Measurements from ENCODE around the gene CDK19. TPM values are rescaled to one million over a fixed set of nuclear protein-coding genes. Genes with fewer than 3 reads are reported as not detected.

The CDK19 gene
- total and polyA plus RNA-seq, 2 experiments from 2014 or later, result 7.7 to 10.1 TPM

- TF ChIP-seq CTCF (conservative IDR thresholded peaks at IDR 0.05; ENCODE audit: low read depth in 2 of 2) (no peak), ZNF331 (CRISPR knock-in tag; IDR thresholded peaks at IDR 0.05; ENCODE audit: low read depth) (no peak), EZH2phosphoT487 (IDR thresholded peaks at IDR 0.05; ENCODE audit: unreplicated experiment) (no peak), JUNB (IDR thresholded peaks at IDR 0.05; ENCODE audit: unreplicated experiment) (no peak), ETS1 (IDR thresholded peaks at IDR 0.05) (no peak), NANOG (IDR thresholded peaks at IDR 0.05; ENCODE audit: borderline replicate concordance) (no peak)
Observed at GRCh38 chr6:110608151-110608550, 207.1 kb downstream of the CDK19 start (continued).

GRCh38 chr6:110606151-110606550, 209.1 kb downstream of the CDK19 start:
- no peak overlapping the region for H3K27ac ChIP-seq (ENCODE audit: low read depth)
- H3K4me1 Mint-ChIP-seq, result peaks cover 4% of the 10 kb centered on the region; the same call in 2 of the 3 replicates
- no peaks in the 10 kb centered on the region for H3K27me3 ChIP-seq (ENCODE audit: insufficient read depth)
- H3K27ac Mint-ChIP-seq, result no peak overlapping the region
- H3K9me3 Mint-ChIP-seq, result no peaks in the 10 kb centered on the region
- no peak overlapping the region for H3K4me2 ChIP-seq
- no peaks in the 10 kb centered on the region for H3K79me2 ChIP-seq (replicated peaks; ENCODE audit: insufficient read depth)
- no peak overlapping the region for H2AFZ ChIP-seq
- no peak for ATAC-seq
- no peaks in the 10 kb centered on the region for H4K20me1 ChIP-seq (replicated peaks; ENCODE audit: insufficient read depth)
- no peak for DNase-seq (ENCODE audit: low spot score)
- H3K27me3 Mint-ChIP-seq (ENCODE audit: insufficient read depth, low read depth, poor library complexity), result no peaks in the 10 kb centered on the region
- H3K36me3 ChIP-seq (ENCODE audit: insufficient read depth), result no peaks in the 10 kb centered on the region
- no peak overlapping the region for H3K4me3 Mint-ChIP-seq
- H3F3A ChIP-seq (replicated peaks; ENCODE audit: low read depth), result no peaks in the 10 kb centered on the region
- no peaks in the 10 kb centered on the region for H3K9me2 ChIP-seq (ENCODE audit: insufficient read depth)
- H3K36me3 Mint-ChIP-seq (ENCODE audit: low read depth), result no peaks in the 10 kb centered on the region
- no peak overlapping the region for H3K4me3 ChIP-seq
- peaks cover 5% of the 10 kb centered on the region; the same call in 1 of the 2 replicates for H3K4me1 ChIP-seq (ENCODE audit: insufficient read depth)
- TF ChIP-seq ETS1 (IDR thresholded peaks at IDR 0.05) (no peak), JUNB (IDR thresholded peaks at IDR 0.05; ENCODE audit: unreplicated experiment) (no peak), CREB1 (CRISPR knock-in tag; IDR thresholded peaks at IDR 0.05; ENCODE audit: low read depth) (no peak), NANOG (IDR thresholded peaks at IDR 0.05; ENCODE audit: borderline replicate concordance) (no peak), ZNF114 (CRISPR knock-in tag; IDR thresholded peaks at IDR 0.05) (no peak), EZH2phosphoT487 (IDR thresholded peaks at IDR 0.05; ENCODE audit: unreplicated experiment) (no peak), STAT1 (IDR thresholded peaks at IDR 0.05; ENCODE audit: unreplicated experiment) (no peak), POLR2AphosphoS5 (IDR thresholded peaks at IDR 0.05; ENCODE audit: low read depth) (no peak), REST (IDR thresholded peaks at IDR 0.05; ENCODE audit: unreplicated experiment) (no peak), CTCF (conservative IDR thresholded peaks at IDR 0.05; ENCODE audit: low read depth in 2 of 2) (no peak), ZNF331 (CRISPR knock-in tag; IDR thresholded peaks at IDR 0.05; ENCODE audit: low read depth) (no peak)
